GM19025 (cell line): ENCODE data around the gene SREK1.
"Not testable (repeated sequence)": the region's sequence is repeated elsewhere in the genome, so short reads cannot be mapped to it uniquely, and the experiment has no call there.

Source experiments
- ATAC-seq: cut with Tn5 transposase; IDR thresholded peaks from one replicate; pipeline ENCODE4 v1.9.1; 2021; ENCODE audit warnings: mild to moderate bottlenecking, low read depth, moderate library complexity; ENCODE audit not compliant: unreplicated experiment

The SREK1 gene, protein sequence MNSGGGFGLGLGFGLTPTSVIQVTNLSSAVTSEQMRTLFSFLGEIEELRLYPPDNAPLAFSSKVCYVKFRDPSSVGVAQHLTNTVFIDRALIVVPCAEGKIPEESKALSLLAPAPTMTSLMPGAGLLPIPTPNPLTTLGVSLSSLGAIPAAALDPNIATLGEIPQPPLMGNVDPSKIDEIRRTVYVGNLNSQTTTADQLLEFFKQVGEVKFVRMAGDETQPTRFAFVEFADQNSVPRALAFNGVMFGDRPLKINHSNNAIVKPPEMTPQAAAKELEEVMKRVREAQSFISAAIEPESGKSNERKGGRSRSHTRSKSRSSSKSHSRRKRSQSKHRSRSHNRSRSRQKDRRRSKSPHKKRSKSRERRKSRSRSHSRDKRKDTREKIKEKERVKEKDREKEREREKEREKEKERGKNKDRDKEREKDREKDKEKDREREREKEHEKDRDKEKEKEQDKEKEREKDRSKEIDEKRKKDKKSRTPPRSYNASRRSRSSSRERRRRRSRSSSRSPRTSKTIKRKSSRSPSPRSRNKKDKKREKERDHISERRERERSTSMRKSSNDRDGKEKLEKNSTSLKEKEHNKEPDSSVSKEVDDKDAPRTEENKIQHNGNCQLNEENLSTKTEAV

DNA sequence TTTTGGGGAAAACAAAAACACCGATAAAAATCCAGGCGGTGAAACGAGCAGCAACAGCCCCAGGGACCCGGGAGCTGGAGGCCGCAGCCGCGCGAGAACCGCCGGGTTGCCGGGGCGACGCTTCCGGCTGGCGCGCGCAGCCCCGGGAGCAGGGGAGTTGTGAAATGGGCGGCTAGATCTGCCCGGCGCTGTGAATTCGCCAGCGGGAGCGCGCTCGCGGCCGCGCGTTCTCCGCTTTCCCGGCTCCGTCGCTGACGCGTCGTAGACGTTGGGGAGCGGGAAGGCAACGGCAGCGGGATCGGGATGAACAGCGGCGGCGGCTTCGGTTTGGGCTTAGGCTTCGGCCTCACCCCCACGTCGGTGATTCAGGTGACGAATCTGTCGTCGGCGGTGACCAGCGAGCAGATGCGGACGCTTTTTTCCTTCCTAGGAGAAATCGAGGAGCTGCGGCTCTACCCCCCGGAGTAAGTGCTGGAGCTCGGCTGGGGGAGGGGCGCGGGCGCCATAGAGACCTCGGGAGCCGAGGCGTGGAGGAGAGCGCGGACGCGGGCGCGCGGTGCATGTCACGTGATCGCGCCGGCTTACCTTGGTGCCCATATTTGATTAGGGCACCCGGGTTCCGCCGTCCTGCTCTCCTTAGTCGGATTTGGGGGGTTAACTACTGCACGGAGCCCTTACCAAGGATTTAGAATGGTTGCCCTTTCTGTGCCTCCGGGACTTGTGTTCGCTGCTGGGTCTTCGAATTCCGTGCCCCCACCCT is at the start of gene SREK1:
SREK1 (plus strand) TSS at position 227 of the 760 bp plus-strand sequence; CDS start at position 304, 77 bp downstream.
- ATAC-seq = peak; percentile 88

DNA sequence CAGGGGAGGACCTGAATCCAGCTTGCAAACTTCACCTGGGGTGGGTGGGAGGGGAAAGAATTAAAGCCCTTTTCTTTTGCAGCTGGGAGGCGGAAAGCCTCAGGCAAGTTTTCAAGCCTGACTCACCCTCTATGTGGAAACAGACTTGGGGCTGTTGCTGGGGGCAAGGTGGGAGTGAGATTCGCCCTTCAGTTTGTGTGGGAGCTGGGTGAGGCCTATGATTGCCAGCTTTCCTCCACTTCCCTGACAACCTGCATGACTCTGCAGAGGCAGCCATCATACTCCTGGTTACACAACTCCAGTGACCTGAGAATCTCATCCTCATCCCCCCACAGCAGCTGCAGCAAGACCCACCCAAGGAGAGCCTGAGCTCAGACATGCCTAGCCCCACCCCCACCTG is 43.2 kb upstream of the SREK1 start:
- ATAC-seq = no peak

DNA sequence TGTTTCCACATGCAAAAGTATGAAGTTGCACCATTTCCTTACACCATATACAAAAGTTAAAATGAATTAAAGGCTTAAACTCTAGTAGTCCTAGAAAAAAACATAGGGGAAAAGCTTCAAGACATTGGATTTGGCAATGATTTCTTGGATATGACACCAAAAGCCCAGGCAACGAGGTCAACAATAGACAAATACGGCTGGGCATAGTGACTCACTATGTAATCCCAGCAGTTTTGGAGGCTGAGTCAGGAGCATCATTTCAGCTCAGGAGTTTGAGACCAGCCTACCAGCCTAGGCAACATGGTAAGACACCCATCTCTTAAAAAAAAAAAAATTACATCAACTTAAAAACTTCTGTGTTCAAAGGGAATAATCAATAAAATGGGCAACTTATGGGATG is 30.9 kb upstream of the SREK1 start:
- no peak for ATAC-seq

DNA sequence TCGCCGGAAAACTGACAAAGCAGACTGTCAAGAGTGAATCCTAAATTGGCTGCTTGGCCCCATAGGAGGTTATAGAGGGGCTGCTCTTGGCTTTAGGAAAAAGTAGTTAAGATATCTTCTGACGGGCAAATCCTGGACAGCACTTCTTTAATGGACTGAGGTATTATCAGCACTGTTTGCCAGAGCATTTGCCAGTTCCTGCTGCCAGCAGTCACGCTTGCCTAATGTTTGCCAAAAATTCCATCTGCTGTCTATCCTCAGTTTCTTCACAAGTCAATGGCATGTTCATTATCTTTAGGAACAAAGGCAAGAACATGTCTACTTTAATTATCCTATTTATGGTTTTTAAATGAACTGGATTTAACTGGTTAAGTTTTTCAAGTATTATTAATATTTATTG is 25.8 kb upstream of the SREK1 start:
- no peak for ATAC-seq

DNA sequence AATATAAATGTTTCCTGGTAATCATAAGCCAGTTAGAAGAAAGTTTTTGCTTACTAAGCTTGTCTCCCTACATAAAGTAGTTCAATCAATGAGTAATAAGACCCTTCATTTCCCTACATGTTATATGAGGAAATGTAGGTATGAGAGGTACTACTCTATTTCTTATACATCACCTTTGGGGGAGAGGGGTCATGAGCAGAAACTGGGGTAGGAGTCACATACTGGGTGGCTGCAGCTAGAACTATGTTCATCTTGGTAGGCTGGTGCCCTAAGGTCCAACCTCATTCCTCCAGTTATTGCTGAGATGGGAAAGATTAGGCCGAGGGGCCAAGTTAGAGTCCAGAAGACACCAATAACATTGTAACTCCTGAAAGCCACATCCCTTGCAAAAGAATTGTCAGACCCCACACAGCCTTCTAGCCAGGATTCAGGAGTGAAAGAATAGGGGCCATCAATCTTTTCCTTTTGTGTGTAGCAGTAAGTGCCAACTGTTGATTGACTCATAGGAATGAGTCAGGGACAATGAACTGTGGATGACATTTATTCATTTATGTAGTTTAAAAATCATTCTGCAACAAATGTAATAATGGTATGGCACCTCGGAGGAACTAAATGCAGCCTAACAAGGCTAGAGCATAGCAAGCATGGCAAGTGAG is 21.6 kb upstream of the SREK1 start:
- no peak for ATAC-seq

DNA sequence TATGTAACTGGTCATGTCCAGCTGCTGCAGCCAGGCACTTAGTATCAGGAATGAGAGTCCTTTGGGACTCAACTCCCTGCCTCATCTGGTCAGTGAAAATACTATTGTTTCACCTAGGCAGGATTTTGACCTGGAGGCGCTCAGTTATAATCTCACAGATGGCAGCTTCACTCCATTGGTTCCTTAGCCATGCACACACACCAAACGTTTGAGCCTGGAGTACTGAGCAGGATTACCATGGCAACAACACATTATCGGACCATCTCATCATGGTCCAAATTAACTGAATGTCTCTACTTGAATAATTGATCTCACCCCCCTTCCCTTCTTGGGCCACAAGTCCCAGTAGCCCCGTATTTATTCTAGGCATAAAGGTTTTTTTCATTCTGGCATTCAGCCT is 15.0 kb upstream of the SREK1 start:
- no peak for ATAC-seq

DNA sequence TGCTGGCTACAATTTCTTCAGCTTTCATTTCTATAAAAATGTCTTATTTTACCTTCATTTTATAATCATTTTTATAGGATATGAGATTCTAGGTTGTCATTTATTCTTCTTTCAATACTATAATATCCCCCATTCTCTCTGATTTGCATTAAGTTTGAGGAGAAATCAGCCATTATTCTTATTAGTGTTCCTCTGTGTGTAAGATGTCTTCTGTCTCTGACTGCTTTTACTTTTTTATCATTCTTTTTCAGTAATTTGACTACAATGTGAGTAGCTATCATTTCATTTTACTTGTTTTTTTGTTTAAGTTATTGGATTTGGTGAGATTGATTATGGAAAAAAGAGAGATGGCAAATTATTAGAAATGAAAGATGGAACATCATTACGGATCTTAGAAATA is 13.6 kb upstream of the SREK1 start:
- ATAC-seq = no peak

DNA sequence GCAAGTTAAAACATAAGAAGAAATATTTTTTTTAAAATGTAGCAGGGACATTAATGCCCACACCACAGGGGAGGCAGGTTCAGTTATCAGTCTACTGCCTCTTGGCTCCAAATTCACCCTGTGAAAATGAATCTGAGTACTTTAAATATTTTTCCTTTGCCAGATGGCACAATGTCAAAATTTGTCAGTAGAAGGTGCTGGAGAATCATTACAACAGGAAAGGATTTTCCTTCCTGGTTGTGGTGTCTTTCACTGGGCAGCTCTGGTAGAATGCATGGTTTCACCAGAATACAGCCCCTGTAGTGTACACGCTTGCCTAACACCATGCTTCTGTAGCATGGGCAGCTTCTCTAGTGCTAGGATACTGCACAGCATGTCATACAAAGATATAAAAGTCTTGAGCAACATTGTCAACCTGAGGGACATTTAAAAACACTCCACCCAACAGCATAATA is 9.7 kb upstream of the SREK1 start:
- no peak for ATAC-seq

DNA sequence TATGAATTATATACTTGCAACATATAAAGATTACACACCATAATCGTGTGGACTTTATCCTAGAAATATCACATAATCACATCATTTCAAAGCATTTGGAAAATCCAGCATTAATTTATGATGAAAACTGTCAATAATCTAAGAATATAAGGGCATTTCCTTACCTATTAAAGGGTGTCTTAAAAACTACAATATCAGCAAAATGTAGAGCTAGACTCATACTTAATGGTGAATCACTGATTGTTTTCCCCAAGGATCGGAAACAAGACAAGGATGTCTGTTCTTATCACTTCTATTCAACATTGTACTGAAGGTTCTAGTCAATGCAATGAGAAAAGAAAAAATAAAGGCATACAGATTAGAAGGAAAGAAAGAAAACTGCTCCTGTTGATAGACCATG is 8.0 kb upstream of the SREK1 start:
- no peak for ATAC-seq

DNA sequence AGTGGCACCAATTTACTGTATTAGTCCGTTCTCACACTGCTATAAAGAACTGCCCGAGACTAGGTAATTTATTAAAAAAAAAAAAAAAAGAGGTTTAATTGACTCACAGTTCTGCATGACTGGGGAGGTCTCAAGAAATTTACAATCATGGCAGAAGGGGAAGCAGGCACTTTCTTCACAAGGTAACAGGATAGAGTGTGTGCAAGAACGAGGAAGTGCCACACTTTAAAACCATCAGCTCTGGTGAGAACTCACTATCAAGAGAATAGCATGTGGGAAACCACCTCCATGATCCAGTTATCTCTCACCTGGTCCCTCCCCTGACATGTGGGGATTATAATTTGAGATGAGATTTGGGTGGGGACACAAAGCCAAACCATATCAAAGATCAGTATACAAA is 7.2 kb upstream of the SREK1 start:
- ATAC-seq = not testable (repeated sequence)

DNA sequence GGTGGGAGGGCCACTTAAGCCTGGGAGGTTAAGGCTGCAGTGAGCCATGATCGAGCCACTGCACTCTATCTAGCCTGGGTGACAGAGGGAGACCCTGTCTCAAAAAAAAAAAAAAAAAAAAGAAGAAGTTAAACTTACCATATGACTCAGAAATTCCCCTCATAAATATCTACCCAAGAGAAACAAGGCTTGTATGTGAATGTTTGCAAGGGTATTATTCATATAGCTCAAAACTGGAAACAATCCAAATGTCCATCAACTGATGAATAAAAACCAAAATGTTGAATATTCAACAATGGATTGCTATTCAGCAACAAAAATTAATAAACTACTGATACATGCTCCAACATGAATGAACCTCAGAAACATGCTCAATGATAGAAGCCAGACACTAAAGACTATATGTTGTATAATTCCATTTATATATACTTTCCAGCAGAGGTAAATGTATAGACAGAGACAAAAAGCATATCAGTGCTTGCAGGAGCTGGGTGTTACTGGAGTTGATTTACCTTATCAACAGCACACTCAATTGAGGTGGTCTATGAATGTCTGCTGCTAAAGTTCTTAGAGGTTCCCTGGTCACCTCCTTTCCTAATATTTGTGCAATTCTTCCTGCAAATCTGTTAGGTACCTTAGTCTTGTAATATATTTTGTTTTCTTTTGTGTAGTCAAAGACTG is 5.3 kb upstream of the SREK1 start:
- no peak for ATAC-seq

DNA sequence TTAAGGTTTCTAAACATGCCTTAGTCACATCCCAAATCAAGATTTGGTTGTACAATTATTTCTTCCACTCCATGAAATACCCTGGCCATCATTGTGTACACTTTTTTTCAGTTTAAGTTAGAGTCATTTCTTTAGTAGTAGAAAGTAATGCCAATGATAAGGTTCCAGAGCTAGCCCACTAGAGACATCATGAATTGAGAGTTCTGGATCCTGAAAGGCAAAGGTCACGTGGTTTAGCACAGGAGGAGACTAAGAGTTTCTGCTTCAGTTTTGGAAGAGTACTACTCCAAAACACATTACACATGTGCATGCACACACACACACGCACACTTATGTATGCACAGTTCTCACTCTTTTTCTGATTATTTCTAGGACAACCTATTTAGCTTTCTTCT is 4.8 kb upstream of the SREK1 start:
- no peak for ATAC-seq

DNA sequence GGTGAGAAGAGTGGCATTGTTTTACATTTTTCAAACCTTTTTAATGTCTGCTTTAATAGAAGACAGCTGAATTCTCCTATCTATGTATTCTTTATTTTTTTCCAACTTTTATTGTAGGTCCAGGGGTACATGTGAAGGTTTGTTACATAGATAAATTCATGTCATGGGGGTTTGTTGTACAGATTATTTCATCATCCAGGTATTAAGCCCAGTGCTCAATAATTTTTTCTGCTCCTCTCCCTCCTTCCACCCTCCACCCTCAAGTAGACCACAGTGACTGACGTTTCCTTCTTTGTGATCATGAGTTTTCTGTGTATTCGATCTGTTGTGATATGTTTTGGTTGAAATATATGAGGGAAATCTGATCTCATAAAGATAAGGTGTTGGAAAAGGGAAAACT is 1.7 kb upstream of the SREK1 start:
- no peak for ATAC-seq

DNA sequence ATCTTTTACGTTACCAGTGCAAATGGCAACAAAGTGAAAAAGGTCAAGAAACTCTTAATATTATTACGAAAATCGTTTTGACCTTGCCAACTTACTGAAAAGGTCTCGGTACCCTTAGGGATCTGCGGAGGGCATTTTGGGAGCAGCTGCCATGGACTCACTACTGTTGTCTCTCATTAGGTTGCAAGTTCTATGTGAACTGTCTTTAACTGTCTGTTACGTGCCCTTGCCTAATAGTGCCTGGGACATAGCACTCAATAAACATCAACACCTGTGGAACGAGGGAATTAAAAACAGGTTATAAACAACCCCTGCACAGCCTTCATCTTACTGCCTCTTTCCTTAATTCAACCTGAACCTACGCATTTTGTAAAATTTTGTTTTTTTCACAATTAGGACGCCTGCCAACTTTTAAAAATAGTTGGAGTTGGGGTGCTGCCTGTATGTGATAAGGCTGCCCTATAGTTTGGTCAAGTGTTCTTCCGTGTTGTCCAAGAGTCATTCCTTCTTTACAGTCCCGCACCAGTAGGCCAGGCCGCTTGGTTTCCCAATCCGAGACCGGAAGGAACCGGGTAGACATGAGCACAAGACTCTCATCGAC is 527 bp upstream of the SREK1 start:
- ATAC-seq = peak; percentile 18

DNA sequence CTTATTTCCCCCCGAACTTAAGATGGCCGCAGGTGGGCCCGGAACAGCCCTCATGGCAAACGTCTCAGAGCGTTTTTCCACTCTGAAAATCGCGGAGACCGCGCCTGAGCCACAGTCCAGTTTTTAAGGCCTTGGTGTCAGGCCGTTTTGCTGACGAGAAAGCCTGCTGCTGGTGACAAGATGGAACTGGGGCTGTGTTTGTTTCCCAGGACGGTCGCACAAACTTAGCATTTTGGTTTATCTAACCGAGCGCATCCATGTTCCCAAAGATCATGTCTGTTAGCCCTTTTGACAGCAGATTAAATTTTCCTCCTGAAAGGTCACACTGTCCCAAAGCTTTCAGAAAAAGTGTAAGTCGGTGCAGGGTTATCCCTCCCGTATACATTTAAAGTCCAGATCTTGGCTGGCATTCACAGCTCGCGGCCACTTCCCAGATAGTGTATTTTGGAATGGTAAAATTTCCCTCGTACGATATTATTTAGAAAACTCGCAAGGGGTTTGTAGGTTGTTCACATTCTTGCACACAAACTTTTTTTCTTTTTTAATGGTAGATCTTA is 812 bp downstream of the SREK1 start:
- peak; percentile 30 for ATAC-seq

DNA sequence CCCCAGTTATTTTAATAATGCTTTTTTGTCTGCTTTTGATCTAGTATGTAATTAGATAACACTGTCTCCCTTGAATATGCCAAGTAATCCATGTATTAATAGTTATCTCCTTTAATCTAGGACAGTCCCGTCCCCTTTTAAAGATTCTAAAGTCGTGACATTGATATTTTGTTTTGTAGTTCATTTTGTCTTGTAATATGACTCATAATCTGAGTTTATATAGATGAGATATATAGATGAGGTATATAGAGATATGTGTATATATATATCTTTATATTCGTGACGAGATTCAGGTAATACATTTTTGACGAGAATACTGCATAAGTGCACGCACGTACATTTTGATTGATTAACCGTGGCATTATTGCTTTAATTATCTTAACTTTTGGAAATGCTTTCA is 1.6 kb downstream of the SREK1 start:
- ATAC-seq = no peak

DNA sequence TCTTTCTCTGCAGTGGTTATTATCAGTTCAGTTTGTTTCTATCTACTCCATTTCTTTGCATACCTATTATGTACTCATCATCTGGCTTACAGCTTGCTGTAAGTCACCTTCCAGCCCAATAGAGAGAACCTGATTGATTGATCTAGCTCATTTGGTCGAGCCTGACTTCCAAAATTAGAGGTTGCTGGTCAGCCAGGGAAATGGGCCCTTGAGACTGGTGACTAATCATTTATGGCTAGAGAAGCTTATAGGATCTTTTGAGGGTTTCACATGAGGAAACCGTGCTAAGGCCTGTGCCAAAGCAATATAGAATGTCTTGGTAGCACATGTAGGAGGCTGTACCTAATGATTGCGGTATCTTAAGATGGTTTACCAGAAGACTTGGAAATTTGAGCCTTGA is 5.8 kb downstream of the SREK1 start:
- no peak for ATAC-seq

DNA sequence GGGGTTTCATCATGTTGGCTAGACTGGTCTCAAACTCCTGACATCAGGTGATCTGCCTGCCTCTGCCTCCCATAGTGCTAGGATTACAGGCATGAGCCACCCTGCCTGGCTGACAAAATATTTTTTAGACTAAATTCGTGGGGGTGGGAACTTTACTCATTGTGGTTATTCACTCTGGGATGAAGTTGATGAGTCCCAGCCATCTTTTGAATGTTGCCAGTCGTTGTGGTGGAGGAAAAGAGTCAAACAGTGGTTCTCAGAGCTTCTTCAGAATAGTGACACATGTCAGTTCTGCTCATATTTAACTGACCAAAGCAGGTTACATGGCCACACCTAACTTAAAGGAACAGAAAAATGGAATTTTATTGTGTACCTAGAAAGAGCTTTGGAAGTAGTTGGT is 6.9 kb downstream of the SREK1 start:
- no peak for ATAC-seq

DNA sequence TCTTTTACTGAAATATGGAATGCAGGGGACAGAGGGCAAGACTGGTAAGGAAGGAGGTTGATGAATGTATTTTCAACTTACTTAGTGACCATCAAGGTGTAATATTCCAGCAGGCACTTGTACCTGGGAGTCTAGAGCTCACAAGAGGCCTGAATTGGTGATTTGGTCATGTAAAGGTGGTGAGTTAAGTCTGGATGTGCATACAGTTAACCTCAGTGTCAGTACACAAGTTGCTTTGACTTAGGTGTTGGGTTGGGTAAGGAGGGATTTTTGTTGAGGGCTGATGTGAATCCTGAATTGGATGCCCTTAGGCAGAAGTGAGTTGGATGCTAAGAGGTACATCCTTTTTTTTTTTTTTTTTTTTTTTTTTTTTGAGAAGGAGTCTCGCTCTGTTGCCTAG is 7.4 kb downstream of the SREK1 start:
- ATAC-seq = no peak

DNA sequence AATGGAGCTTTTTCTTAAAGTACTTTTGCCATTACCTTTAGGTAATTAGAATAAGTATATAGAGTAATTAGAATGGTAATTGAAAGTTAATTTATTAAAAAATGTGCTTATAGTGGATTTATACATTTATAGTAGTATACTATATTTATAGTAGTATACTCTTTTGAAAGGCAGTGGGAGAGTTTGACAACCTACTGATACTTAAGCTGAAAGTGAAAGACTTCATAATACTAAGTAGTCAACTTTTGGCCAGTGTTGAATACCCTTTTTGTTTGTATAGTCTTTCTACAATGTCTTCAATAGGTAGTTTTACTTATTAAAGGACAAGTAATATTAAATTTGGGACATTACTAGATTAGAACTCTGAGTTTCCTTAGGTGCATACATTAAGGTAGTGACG is 12.9 kb downstream of the SREK1 start:
- ATAC-seq = no peak
